Astrocyte (in vitro differentiated cells and primary cell): ENCODE results near the gene SRP9.
"Not testable (repeated sequence)": the region's sequence is repeated elsewhere in the genome, so short reads cannot be mapped to it uniquely, and the experiment has no call there.

Source experiments
- CTCF ChIP-seq: IDR thresholded peaks from 2 replicates; pipeline ENCODE4 v1.5.1; 2011; ENCODE audit warnings: low read depth, mild to moderate bottlenecking, inconsistent platforms, low read length, moderate library complexity; ENCODE audit not compliant: insufficient read depth
- EZH2 ChIP-seq: IDR thresholded peaks from 2 replicates; pipeline ENCODE4 v1.6.1; 2012; ENCODE audit warnings: mild to moderate bottlenecking, low read length, inconsistent platforms; ENCODE audit not compliant: insufficient read depth

- TF ChIP-seq EZH2, CTCF: not testable (repeated sequence)
These were observed 58.7 kb downstream of the SRP9 start for GRCh38 chr1:225836296-225836695.
